GM12874 (cell line): ENCODE data around the gene GLRX.

Experiments used
- TF ChIP-seq, protein P1 (sequence below): IDR thresholded peaks from 2 replicates; pipeline ENCODE4 v1.5.1; 2011; ENCODE audit warnings: low read depth, mild to moderate bottlenecking, control low read depth, low read length, moderate library complexity; ENCODE audit not compliant: insufficient read depth

The GLRX gene

DNA sequence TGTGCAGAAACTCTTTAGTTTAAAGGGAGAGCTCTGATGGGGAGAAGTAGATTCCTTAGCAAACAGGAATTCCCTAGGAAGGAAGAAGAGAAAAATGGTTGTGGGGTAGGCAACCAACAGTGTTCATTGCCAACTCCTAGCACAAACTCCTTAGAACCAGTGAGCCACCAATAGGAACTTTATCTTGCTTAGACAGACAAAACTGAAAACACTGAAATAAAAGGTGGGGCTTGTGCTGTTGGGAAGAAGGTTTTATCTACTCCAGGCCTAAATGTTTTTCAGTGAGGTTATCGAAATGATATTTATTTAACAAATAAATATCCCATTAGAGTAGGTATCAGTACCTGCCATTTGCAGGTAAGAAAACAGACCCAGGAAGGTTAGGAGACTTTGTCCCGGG is 7.7 kb upstream of the GLRX start:
- TF ChIP-seq, protein P1, sequence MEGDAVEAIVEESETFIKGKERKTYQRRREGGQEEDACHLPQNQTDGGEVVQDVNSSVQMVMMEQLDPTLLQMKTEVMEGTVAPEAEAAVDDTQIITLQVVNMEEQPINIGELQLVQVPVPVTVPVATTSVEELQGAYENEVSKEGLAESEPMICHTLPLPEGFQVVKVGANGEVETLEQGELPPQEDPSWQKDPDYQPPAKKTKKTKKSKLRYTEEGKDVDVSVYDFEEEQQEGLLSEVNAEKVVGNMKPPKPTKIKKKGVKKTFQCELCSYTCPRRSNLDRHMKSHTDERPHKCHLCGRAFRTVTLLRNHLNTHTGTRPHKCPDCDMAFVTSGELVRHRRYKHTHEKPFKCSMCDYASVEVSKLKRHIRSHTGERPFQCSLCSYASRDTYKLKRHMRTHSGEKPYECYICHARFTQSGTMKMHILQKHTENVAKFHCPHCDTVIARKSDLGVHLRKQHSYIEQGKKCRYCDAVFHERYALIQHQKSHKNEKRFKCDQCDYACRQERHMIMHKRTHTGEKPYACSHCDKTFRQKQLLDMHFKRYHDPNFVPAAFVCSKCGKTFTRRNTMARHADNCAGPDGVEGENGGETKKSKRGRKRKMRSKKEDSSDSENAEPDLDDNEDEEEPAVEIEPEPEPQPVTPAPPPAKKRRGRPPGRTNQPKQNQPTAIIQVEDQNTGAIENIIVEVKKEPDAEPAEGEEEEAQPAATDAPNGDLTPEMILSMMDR: no peak

DNA sequence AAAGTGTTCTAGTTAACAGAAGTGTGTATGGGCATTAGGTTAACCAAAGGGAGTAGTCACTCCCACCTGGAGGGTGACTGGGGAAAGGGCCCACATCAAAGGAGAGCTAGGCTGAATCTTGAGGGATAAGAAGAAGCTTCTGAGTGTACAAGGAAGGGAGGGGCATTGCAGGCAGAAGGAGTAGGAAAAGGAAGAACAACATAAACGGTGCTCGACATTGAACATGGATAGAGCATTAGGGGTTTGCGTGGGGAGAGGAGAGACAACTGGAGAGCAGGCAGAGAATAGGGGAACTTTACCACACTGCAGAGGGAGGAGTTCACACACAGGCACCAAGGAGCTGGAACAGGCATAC is 5.3 kb upstream of the GLRX start:
- TF ChIP-seq, protein P1: no peak

DNA sequence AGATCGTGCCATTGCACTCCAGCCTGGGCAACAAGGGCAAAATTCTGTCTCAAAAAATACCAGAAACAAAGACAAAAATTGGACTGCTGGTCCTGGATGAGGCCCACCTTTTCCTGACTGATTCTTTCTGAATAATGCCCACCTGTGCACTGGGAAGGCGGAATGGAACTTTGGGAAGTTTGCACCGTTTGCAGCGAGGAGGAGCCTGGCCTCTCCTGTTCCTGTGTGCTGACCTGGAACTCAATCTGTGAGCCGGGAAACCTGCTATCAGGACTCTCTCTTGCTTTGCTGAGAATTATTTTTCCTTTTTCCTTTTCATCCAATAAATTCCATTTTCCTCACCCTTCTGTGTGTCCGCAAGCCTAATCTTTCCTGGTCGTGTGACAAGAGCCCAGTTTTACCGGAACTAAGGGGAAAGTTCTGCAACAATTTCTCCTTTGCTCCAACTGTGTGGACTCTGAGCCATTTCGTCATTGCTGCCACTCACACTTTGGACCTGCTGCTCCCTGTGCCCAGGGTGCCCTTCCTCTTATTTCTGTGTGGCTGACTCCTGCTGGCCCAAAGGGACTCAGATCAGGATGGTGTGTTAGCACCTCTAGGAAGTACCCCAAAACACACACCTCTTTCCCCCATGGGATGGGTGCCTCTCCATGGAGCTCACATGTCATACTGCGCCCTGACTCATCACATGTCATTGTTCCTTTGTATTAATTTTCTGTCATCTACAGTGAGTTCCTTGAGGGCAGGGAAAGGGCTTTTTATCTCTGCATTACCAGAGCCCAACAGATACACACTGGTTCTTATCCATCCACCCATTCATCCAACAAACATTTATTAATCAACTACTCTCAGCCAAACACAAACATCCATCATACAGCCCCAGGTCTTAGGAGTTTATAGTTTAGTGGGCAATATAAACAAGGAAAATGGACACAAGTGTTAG is 4.7 kb upstream of the GLRX start:
- TF ChIP-seq, protein P1: no peak

DNA sequence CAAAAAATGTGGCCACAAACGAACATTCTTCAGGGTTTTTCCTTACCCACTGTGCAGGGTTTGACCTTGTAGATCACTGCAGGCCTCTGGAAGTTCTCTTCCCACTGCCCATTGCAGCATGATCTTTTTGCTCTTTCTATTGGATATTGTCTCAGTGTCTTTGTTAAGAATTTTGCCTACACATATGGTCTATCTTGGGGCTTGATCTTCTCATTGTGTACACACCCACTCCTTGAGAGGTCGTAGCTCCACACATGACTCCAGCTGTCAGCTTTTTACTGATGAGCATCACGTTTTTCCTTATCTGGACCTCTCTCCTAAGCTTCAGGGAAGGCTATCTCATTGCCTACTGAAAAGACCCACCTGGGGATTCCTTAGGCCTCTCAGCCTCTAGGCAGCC is 3.0 kb upstream of the GLRX start:
- TF ChIP-seq, protein P1: no peak

DNA sequence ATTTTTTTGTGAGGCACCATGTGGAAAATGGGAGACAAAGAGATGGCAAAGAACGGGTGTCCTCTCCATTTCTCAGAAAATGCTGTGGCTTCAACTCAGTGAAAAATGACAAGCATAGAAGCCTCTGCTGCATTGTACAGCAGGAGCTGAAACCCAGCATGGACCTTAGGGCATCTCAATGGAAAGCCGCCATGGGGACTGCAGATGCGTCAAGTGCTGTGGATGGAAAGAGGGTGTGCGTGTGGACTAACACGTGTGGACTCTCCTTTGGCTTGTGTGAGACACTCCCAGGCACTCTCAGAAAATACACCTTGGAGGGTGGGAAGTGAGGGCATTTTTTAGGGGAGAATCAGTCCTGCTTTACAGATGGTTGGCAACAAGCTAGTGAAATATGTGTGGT is 2.2 kb upstream of the GLRX start:
- TF ChIP-seq, protein P1: no peak

DNA sequence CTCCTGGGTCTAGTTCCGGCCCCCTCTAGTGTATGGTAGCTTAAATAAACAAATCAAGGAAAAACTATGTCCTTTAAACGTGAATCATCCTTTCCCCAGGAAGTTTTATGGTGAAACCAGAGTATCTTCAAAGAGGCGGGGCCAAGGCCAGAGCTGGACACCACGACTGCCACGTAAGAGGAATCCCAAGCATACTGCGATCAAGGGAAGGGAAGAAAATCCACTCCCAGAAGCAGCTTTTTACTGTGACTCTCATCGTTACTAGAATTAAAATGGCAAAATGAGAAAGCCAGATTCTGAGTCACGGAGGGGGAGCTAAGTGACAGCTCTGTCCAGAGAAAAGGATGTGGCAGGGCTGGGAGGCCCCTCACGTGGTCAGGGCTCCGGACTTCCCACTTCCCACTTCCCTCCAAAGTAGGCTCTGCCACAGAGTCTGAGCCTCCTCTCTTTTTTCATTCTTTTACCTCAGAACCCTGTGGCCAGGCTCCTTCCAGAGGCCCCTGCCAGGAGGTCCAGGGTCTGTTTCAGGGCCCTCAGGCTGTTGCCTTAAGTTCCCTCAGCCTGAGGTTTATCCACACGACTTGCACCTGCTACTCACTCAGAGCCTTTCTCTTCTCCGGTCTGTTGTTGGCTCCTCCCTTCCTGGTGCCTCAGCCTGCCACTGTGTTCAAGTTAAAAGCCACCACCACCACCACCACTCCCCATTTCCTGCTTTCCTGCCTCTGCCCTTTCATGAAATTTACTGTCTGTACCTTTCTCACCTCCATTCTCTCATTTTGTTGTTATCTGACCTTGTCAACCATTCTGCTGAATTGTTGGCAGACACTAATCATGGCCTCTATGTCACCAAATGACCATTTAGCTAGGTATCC is 1.4 kb upstream of the GLRX start:
- TF ChIP-seq, protein P1: no peak

DNA sequence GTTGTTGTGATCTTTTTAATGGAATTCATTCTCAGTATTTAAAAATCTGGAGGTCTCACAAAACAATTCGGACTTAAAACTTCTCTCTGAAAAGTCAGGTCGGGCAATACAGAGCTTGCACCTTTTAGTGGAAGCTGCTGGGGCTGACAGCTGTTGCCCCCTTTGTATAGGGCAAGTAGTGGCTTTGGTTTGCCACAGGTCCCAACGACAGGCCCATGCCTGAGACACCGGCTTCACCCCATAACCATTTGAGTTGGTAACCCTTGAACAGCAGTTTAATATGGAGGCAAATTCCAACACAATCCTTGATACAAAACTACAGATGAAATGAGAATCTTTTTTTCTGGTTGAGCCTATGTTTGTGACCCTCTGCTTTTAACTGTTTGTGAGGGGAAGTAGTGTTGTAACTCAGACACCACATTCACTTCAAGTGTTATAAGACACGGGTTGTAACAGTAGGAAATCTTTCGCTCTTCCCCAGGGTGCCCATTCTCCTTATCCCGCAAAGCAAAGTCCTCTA is 752 bp upstream of the GLRX start:
- TF ChIP-seq, protein P1: no peak
